Endometrial microvascular endothelial cells (primary cell): ENCODE results near the gene RCOR3. TPM values are rescaled to one million over a fixed set of nuclear protein-coding genes. Genes with fewer than 3 reads are reported as not detected.
"Not testable (repeated sequence)": the region's sequence is repeated elsewhere in the genome, so short reads cannot be mapped to it uniquely, and the experiment has no call there.

Experiments
- in situ Hi-C: cut with HindIII; loops from 2 replicates; pipeline ENCODE4 v1.10.0; 2017; ENCODE audit warnings: low sequenced_read_pairs, low pct_unique_long_range_greater_than_20kb; ENCODE audit errors: inconsistent ontology term
- total RNA-seq: library from RNA; depleted of rRNA; stranded (reverse); fragments of >200 nt; gene quantifications from one replicate; pipeline ENCODE4 v1.2.3, GENCODE V29; 2015; ENCODE audit errors: inconsistent ontology term

RCOR3 gene
- total RNA-seq, 1 donor from 2014 or later = 13.8 TPM

- in situ Hi-C loops = no loop called here
These were observed 76.5 kb downstream of the RCOR3 start for GRCh38 chr1:211335522-211336157.

GRCh38 chr1:211336161-211336560, 77.0 kb downstream of the RCOR3 start:
- in situ Hi-C loops = no loop called here

- in situ Hi-C loops = no loop called here
These were observed 77.6 kb downstream of the RCOR3 start for GRCh38 chr1:211336775-211337174.

- in situ Hi-C loops = no loop called here
These were observed 78.5 kb downstream of the RCOR3 start for GRCh38 chr1:211337430-211338223.

GRCh38 chr1:211338224-211338620, 79.1 kb downstream of the RCOR3 start:
- in situ Hi-C loops = no loop called here

- in situ Hi-C loops = no loop called here
These were observed 80.5 kb downstream of the RCOR3 start for GRCh38 chr1:211339631-211340041.

GRCh38 chr1:211340622-211341507, 81.7 kb downstream of the RCOR3 start:
- in situ Hi-C loops = no loop called here

GRCh38 chr1:211341999-211342398, 82.8 kb downstream of the RCOR3 start:
- in situ Hi-C loops = no loop called here

GRCh38 chr1:211343607-211344006, 84.4 kb downstream of the RCOR3 start:
- in situ Hi-C loops = no loop called here

GRCh38 chr1:211344152-211344618, 85.0 kb downstream of the RCOR3 start:
- in situ Hi-C loops = no loop called here

GRCh38 chr1:211345719-211346118, 86.6 kb downstream of the RCOR3 start:
- in situ Hi-C loops = no loop called here

GRCh38 chr1:211347077-211347844, 88.1 kb downstream of the RCOR3 start:
- in situ Hi-C loops = no loop called here

- in situ Hi-C loops = no loop called here
These were observed 89.4 kb downstream of the RCOR3 start for GRCh38 chr1:211348547-211348946.

GRCh38 chr1:211349741-211350140, 90.6 kb downstream of the RCOR3 start:
- in situ Hi-C loops = no loop called here

GRCh38 chr1:211352055-211352454, 92.9 kb downstream of the RCOR3 start:
- in situ Hi-C loops = not testable (repeated sequence)

GRCh38 chr1:211352465-211352864, 93.3 kb downstream of the RCOR3 start:
- in situ Hi-C loops = no loop called here

- in situ Hi-C loops = no loop called here
These were observed 93.9 kb downstream of the RCOR3 start for GRCh38 chr1:211352985-211353515.

GRCh38 chr1:211353562-211354212, 94.5 kb downstream of the RCOR3 start:
- in situ Hi-C loops = no loop called here
